ENCODE measurements around the gene CPLX4. TPM values are rescaled to one million over a fixed set of nuclear protein-coding genes. Genes with fewer than 3 reads are reported as not detected.

The CPLX4 gene
- polyA plus RNA-seq, 1 donor (not counting 4 experiments of a cell fraction or from before 2014, with no cell fraction given), result not detected

GRCh38 chr18:59266886-59267502 is 51.5 kb downstream of the CPLX4 start:
- H3K4me1 ChIP-seq (ENCODE audit: control insufficient read depth, extremely low read depth, insufficient read depth, low read length), result peaks cover 16% of the 10 kb centered on the region
- TF ChIP-seq CTCF (optimal IDR thresholded peaks at IDR 0.05 in 1 of 3, IDR thresholded peaks at IDR 0.05 in 1 of 3, conservative IDR thresholded peaks at IDR 0.05 in 1 of 3; ENCODE audit: extremely low read depth in 1 of 3, insufficient read depth in 2 of 3, low read length in 3 of 3), result no peak
- TF ChIP-seq EZH2 (IDR thresholded peaks at IDR 0.05; ENCODE audit: low read length), result no peak
- dilution Hi-C loops (cut with MboI; ENCODE audit: extremely low pct_ligation_motif_present, low sequenced_read_pairs), result no loop called here
- no peak overlapping the region for H3K9ac ChIP-seq (ENCODE audit: control insufficient read depth, extremely low read depth, insufficient read depth, low read length)
- DNase-seq (ENCODE audit: low read depth, low spot score), result no peak
- peaks cover 94% of the 10 kb centered on the region for H3K27me3 ChIP-seq (ENCODE audit: control insufficient read depth, extremely low read depth, insufficient read depth, low read length)
- no peak overlapping the region for H3K4me3 ChIP-seq (ENCODE audit: control insufficient read depth in 2 of 3, extremely low read depth in 1 of 3, insufficient read depth in 2 of 3, low read depth in 1 of 3, low read length in 3 of 3)
- peaks cover 5% of the 10 kb centered on the region for H4K20me1 ChIP-seq (ENCODE audit: control insufficient read depth, extremely low read depth, insufficient read depth, low read length)
- H3K27ac ChIP-seq (ENCODE audit: control insufficient read depth, insufficient read depth, low read length), result no peak overlapping the region
- H3K79me2 ChIP-seq (ENCODE audit: control insufficient read depth, insufficient read depth, low read length), result no peaks in the 10 kb centered on the region
- peaks cover 2% of the 10 kb centered on the region for H3K9me1 ChIP-seq (ENCODE audit: control insufficient read depth, extremely low read depth, insufficient read depth, low read length)
- no peak overlapping the region for H3K4me2 ChIP-seq (ENCODE audit: control insufficient read depth, extremely low read depth, insufficient read depth, low read depth, low read length)
- no peaks in the 10 kb centered on the region for H3K9me3 ChIP-seq (ENCODE audit: control insufficient read depth, low read depth, low read length)
- no peaks in the 10 kb centered on the region for H3K36me3 ChIP-seq (ENCODE audit: control insufficient read depth in 2 of 2, extremely low read depth in 1 of 2, insufficient read depth in 2 of 2, low read length in 2 of 2)
- FAIRE-seq, result no peak
- no peak overlapping the region for H2AFZ ChIP-seq (ENCODE audit: control insufficient read depth, low read length)

GRCh38 chr18:59266459-59266858 is 52.0 kb downstream of the CPLX4 start:
- H3K27ac ChIP-seq (ENCODE audit: control insufficient read depth, insufficient read depth, low read length), result no peak overlapping the region
- peaks cover 16% of the 10 kb centered on the region for H3K4me1 ChIP-seq (ENCODE audit: control insufficient read depth, extremely low read depth, insufficient read depth, low read length)
- H2AFZ ChIP-seq (ENCODE audit: control insufficient read depth, low read length), result no peak overlapping the region
- no peak overlapping the region for H3K9ac ChIP-seq (ENCODE audit: control insufficient read depth, extremely low read depth, insufficient read depth, low read length)
- DNase-seq (ENCODE audit: low read depth, low spot score) (no peak), FAIRE-seq (no peak)
- no peak overlapping the region for H3K4me2 ChIP-seq (ENCODE audit: control insufficient read depth, extremely low read depth, insufficient read depth, low read depth, low read length)
- H3K27me3 ChIP-seq (ENCODE audit: control insufficient read depth, extremely low read depth, insufficient read depth, low read length), result peaks cover 89% of the 10 kb centered on the region
- H4K20me1 ChIP-seq (ENCODE audit: control insufficient read depth, extremely low read depth, insufficient read depth, low read length), result peaks cover 5% of the 10 kb centered on the region
- no peaks in the 10 kb centered on the region for H3K36me3 ChIP-seq (ENCODE audit: control insufficient read depth in 2 of 2, extremely low read depth in 1 of 2, insufficient read depth in 2 of 2, low read length in 2 of 2)
- no peaks in the 10 kb centered on the region for H3K9me3 ChIP-seq (ENCODE audit: control insufficient read depth, low read depth, low read length)
- TF ChIP-seq CTCF (optimal IDR thresholded peaks at IDR 0.05 in 1 of 3, IDR thresholded peaks at IDR 0.05 in 1 of 3, conservative IDR thresholded peaks at IDR 0.05 in 1 of 3; ENCODE audit: extremely low read depth in 1 of 3, insufficient read depth in 2 of 3, low read length in 3 of 3) (no peak), EZH2 (IDR thresholded peaks at IDR 0.05; ENCODE audit: low read length) (no peak)
- H3K79me2 ChIP-seq (ENCODE audit: control insufficient read depth, insufficient read depth, low read length), result no peaks in the 10 kb centered on the region
- no peak overlapping the region for H3K4me3 ChIP-seq (ENCODE audit: control insufficient read depth in 2 of 3, extremely low read depth in 1 of 3, insufficient read depth in 2 of 3, low read depth in 1 of 3, low read length in 3 of 3)
- dilution Hi-C loops (cut with MboI; ENCODE audit: extremely low pct_ligation_motif_present, low sequenced_read_pairs), result no loop called here
- peaks cover 2% of the 10 kb centered on the region for H3K9me1 ChIP-seq (ENCODE audit: control insufficient read depth, extremely low read depth, insufficient read depth, low read length)

Measured in keratinocyte (primary cell).